GM21825 (cell line): ENCODE measurements around the gene AKIP1.
"Not testable (repeated sequence)": the region's sequence is repeated elsewhere in the genome, so short reads cannot be mapped to it uniquely, and the experiment has no call there.

Source experiments
- ATAC-seq: cut with Tn5 transposase; IDR thresholded peaks from one replicate; pipeline ENCODE4 v1.9.1; 2021; ENCODE audit warnings: mild to moderate bottlenecking, moderate library complexity; ENCODE audit not compliant: unreplicated experiment

The AKIP1 gene, protein sequence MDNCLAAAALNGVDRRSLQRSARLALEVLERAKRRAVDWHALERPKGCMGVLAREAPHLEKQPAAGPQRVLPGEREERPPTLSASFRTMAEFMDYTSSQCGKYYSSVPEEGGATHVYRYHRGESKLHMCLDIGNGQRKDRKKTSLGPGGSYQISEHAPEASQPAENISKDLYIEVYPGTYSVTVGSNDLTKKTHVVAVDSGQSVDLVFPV

DNA sequence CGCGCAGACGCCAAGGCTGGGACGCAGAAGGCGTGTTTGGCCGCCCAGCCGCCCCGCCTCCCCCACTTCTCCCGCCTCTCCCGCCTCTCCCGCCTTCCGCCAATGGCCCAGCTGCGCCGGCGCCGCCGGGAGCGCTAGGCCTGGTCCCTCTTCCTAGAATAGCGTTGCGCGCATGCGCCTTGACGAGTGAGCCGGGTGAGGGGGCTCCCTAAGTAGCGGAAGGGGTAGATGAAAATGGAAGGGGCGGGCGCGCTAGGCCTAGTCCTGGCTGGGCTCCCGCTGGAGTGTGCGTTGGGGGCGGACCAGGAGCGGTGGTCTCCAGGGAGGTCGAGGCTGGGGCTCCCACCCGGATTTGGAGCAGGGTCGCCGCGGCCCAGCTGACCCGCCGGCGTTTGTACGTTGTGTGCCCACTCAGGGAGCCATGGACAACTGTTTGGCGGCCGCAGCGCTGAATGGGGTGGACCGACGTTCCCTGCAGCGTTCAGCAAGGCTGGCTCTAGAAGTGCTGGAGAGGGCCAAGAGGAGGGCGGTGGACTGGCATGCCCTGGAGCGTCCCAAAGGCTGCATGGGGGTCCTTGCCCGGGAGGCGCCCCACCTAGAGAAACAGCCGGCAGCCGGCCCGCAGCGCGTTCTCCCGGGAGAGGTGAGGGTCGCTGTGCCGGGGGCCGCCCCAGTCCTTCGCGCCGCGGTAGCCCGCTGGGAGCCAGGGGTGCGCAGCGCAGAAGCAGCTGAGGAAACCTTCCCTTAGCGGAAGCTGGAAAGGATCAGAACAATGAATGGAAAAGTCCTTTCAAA is at the start of gene AKIP1:
AKIP1 (plus strand) TSS at position 161 of the 795 bp plus-strand sequence; CDS start at position 422, 261 bp downstream.
- peak; percentile 82 for ATAC-seq

DNA sequence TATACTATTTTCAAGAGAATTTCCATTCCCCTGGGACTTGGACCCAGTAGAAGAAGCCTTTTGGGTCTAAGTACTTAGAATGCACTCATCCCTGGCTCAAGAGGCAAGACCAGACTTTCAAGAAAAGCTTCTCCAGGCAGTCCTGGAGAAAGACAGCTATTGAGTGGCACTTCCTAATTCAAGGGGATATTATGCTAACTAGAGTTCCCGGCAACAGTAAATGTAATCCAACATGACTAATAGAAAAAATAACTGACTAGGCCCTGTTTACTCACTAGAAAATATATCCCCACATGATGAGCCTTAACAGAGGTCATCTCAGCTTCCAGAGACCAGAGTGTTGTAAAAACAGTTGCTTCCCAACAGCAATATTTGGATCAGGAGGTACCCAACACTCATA is 47.2 kb upstream of the AKIP1 start:
- no peak for ATAC-seq

DNA sequence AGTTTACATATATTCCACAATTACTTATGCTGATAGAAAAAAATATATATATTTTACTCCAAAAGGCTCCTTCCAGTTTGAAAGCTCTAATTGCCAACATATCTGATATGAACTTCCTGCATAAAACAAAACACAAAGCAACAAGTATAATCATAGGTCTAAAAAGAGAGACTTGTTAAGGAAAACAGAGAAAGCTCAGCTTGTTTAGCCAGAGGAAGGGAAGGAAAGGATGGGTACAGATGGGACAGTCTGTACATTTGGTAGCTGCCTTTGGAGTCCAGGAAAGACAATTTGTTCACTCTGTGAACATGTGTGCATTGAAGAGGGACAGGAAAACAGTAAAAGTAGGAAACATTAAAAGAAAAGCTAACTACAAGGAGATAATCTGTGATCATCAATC is 45.7 kb upstream of the AKIP1 start:
- no peak for ATAC-seq

DNA sequence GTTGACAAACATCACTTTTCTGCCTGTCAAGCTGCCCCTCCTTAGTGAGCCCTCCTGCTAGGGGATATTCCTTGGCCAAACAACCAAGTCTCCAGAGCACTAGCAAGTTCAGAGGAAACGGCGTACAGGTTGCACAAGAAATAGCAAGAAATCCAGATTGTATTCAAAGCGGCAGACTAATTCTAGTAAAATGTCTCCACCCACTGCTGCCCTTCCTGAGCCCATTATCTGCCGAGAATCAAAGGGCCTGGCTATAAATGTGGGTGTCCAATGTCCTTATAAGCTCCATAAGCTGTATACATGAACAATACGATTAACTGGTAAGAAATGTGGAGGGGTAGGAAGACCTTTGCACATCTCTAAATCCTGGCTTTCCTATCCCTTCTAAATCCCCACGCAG is 44.0 kb upstream of the AKIP1 start:
- ATAC-seq: no peak

DNA sequence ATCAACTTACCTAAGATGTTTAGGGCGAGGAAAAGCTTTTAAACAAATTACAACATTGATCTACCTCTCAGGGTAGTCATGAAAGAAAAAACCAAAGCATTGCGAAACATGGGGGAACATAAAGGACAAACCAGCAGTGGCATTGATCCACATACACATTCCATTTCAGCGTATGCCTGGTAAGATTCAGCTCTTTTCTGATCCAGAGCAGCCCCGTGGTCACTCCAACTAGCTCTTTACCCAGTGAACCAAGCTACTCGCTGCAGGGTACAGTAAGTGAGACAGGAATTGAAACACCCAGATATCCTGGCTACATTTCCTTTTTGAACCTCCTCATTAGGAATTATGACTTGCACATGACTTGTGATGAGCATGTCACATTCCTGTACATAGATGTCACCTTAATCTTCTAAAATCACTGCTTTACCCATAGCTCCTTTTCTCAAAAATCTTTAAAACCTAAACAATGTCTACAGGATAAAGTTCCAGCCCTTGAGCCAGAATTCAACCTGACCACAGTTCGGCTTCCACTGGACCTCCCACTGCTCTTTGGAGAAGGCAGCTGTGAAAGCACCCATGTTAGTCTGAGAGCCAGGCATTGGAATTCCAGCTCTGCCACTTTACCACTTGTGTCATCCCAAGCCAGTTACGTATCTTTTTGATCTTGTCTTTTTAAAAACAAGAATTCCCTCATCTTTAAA is 42.9 kb upstream of the AKIP1 start:
- ATAC-seq: no peak

DNA sequence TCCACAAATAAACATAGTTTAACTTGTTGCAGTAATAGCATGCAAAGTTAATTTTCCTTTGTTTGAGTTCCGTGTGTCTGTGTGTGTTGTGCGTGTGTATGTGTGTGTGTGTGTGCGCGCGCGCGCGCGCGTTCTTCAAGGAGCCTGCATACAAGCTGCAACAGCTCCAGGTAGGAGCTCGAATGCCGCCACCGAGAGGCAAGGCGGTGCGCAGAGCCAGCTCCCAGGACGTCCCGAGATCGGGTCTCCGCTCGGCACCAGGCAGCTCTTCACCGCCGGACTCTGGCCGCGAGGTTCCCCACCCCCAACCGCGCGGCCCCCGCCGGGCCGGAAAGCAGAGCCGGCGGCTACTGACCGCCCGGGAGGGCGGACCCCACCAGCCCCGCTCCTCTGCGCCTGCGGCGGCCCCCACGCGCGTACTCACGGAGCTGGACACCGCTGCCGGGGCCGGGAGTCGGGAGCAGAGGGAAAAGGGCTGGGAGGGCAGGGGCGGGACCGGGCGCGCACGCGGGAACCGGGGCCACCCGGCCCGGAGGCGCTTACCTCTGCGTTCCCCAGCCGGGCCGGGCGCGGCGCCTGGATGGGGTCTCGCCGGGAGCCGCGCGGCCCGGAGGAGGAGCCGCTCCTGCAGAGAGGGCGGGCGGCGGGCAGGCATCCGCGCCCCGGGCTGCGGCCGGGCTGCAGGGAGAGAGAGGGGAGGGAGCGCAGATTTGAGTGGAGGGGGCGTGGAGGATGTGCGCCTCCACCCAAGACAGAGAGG is 40.4 kb upstream of the AKIP1 start:
- ATAC-seq: no peak

DNA sequence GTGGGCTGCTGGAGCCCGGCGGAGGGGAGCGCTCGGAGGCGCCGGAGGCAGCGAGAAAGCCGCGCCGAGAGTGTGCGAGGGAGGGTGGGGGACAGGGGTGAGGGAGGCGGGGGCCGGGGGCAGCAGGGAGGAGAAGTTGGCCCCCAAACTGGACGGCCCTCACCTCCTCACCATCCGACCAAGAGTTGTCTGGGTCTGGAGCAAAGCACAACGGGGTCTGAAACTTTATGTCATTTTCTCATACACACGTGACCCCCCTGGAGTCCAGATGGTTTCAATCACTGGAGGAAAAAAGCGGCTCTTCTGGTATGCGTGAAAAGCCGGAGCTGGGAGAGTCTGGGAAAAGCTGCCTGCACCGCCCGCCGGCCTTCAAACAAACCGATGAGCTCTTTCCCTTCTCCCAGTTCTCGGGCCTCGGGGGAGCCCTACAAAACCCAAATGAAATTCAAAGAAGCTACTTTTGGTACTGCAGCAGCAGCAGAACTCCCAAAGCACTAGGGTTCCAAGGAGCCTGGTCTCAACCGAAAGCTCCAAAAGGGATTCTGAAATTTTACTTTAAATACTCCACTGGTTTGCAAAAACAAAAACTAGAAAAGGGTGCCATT is 39.7 kb upstream of the AKIP1 start:
- no peak for ATAC-seq

DNA sequence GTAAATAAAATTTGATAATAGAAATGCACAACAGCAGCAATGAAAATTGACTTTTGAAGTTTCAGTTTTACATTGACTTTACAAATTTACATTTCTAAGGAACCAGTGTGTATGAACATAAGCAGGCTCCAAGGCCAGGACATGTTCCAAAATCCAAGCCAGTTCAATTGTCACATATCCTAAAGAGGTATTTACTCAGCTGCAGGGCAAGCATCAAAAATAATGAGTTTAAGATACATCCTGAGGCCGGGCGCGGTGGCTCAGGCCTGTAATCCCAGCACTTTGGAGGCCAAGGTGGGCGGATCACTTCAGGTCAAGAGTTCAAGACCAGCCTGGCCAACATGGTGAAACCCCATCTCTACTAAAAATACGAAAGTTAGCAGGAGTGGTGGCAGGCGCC is 39.0 kb upstream of the AKIP1 start:
- ATAC-seq: no peak

DNA sequence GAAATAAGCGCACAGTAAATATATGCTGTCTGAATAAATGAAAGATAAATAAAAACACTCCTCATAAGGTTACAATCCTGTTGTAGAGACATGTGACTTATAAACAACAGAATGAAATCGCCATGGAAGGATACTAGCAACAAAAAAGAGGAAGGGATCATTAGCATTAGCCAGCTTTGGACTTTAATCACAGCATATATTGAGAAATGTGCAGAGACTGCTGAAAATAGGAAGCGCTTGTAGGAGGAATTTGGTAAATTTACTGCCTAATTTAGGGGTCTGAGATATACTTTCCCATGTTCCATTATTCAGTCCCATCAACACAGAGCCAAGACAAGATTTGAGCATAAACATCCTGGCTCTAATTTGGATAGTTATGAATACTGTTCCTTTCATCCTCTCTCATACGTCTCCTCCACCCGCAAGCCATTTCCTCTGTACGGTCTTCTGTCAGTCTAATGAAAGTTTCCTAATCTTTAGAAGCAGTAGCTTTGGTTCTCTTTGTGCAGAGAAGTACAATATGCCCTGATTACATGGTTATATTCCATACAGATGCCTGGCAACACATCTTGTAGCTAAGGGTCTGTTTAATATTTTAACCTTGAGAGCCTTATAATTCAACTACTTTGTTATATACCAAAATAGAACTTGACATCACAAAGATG is 37.1 kb upstream of the AKIP1 start:
- no peak for ATAC-seq

DNA sequence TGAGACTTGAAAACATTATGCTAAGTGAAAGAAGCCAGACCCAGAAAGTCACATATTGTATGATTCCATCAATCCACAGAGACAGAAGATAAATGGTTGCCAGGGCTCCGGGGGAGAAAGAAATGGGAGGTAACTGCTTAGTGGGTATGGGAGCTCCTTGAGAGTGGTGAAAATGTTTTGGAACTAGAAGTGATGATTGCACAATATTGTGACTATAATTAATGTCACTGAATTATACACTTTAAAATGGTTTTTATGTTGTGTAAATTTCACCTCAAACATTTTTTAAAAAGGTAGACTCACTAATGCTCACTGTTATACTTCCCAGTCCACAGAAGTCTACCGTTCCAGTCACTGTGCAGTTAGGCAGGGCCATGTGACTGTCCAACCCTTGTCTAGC is 32.2 kb upstream of the AKIP1 start:
- no peak for ATAC-seq

DNA sequence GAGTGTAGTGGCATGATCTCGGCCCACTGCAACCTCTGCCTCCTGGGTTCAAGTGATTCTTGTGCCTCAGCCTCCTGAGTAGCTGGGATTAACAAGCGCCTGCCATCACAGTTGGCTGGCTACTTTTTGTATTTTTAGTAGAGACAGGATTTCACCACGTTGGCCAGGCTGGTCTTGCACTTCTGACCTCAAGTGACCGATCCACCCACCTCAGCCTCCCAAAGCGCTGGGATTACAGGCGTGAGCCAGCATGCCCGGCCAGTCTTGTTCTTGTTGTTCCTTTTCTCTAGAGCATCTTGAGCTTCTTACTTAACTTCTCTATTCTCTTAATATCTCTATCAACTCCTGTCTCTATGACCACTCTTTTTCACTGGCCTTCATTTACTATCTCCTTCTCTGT is 29.4 kb upstream of the AKIP1 start:
- ATAC-seq: not testable (repeated sequence)

DNA sequence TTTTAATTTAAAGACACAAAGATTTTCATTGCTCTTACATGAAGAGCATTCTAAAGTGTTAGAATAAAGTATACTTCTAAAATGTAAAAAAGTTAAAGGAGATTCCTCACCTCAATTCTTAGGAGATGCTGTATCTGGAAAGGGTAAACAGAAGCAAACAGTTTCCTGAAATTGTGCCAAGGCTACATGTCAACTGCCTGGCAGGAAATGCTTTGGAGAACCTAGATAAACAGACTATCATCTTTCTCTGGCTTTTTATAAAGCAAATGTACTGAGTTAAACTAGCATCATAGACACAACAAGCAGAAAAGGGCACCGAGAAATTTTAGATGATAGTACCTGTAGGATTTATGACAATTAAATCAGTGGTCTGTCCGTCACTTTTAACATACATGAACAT is 24.7 kb upstream of the AKIP1 start:
- no peak for ATAC-seq

DNA sequence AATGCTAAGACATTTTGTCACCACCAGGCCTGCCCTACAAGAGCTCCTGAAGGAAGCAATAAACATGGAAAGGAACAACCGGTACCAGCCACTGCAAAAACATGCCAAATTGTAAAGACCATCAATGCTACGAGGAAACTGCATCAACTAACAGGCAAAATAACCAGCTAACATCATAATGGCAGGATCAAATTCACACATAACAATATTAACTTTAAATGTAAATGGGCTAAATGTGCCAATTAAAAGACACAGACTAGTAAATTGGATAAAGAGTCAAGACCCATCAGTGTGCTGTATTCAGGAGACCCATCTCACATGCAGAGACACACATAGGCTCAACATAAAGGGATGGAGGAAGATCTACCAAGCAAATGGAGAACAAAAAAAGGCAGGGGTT is 19.8 kb upstream of the AKIP1 start:
- ATAC-seq: not testable (repeated sequence)

DNA sequence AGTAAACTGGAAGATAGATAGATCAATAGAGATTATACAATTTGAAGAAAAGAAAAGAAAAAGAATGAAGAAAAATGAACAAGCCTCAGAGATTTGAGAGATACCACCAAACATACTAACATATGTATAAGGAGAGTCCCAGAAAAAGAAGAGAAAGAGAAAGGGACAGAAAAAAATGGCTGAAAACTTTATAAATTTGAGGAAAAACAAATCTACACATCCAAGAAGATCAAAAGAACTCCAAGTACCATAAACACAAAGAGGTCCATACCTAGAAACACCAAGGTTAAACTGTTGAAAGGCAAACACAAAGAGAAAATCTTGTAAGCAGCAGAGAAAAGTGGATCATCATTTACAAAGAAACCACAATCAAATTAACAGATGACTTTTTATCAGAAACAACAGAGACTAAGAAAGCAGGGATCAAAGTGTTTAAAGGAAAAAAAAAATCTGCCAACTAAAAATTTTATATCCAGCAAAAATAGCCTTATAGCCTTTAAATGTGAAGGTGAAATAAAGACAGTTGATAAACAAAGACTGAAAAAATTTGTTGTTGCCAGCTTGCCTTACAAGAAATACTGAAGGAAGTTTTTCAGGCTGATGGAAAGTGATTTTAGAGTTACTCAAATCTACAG is 11.8 kb upstream of the AKIP1 start:
- no peak for ATAC-seq

DNA sequence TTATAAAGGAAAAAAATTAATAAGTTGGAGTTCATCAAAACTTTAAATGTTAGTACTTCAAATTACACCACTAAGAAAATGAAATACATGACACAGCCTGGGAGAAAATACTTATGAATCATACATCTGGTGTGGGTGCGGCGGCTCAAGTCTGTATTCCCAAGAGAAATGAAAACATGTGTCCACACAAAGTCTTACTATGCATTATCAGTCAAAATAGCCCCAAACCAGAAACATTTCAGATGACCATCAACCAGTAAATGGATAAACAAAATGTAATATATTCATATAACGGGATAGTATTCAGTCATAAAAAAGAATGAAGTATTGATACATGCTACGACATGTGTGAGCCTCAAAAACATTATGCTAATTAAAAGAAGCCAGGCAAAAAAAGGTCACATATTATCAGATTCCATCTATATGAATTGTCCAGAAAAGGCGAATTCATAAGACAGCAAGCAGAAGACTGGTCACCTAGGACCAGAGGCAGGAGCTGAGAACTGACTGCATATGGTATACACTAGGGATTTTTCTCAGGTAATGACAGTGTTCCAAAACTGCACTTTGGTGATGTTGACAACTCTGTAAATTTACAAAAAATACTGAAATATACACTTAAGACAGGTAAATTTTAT is 5.3 kb upstream of the AKIP1 start:
- ATAC-seq: no peak

DNA sequence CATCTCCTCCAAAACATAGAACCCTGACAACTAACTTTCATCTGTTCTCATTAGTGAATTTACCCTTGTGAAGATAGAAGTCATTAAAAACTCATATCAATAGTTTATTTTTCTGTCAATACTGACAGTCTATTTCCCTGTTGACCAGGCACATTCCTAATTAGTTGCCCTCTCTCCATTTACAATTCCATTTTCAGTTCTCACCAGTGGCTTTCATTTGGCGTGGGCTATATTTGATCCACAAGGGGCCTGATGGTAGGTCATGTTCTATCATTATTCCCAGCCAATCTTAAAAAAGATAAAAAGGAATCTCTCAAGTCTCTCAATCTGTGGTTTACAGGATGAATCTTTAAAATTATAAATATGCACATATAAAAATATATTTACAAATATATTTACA is 3.9 kb upstream of the AKIP1 start:
- no peak for ATAC-seq

DNA sequence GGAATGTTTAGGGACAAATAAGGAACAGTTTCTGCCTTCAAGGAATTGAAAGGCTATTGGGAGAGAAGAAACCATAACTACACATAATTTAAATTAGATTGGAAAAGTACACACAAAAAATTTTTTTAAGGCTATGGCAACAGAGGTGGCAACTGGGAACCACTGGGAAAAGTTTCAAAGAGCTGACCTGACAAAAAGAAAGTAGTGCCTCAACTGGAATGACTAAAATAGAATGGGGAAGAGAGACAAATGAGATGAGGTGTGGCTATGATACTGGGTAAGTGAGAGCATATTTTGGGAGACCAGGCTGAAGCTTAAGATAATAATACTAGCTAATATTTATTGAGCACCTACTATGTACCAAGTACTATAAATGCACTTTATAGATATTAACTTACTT is 2.9 kb upstream of the AKIP1 start:
- no peak for ATAC-seq

DNA sequence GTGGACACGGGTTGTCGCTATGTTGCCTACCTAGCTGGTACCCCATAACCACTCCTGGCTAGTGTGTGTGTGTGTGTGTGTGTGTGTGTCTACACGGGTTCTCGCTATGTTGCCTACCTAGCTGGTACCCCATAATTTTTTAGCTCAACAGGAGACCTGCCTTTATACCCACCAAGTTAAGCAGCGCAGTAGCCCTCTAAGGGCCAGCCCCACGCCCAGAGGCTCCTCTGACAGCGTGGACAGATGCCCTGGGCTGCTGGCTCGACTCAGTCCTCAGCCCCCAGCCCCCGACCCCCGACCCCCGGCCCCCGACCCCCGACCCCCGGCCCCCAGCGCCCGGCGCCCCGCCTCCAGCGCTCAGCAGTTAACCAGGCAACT is 351 bp upstream of the AKIP1 start:
- ATAC-seq: peak; percentile 8

DNA sequence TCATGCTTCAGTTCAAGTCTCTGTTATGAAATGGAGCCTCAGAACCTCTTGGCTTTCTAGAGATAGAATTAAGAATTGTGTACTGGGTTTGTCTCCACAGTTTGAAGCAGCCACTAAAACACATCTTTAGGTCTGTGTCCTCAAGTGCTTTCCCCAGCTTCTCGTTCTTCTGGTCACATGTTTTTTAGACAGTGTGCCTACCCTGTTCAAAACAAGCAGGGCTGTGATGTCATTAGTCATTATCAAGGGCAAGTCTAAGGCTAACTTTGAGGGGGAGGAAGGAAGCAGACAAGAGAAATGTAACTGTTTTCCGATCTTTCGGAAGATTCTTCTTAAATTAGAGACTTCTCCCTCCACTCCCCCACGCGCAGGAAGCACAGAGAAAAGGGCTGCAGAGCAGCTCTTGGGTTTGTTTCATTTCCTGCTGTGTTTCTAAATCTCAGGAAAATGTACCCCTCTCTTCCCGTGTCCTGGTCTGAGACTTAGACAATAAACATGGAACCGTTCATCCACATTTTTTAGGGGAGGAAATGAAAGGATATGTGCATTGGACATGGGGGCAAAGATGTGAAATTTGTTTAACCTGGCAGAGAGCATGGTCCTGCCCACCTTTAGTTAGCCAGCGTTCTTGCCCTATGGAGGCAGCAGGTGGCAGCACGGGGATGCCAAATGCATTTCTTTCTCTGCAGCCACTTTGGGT is 3.1 kb downstream of the AKIP1 start:
- no peak for ATAC-seq
